Mesenchymal stem cell (in vitro differentiated cells and primary cell): Measurements from ENCODE around the gene LIN7B.

Experiments used
- DNase-seq: peaks from one replicate; pipeline ENCODE4 v3.0.0-alpha.2; 2013
- H2AFZ ChIP-seq: one replicate; pipeline ENCODE4 v1.6.1; 2013; ENCODE audit warnings: low read depth, mild to moderate bottlenecking, control low read depth, inconsistent platforms, low read length, moderate library complexity
- H2AK5ac ChIP-seq: 2 replicates; pipeline ENCODE4 v1.6.1; 2013; ENCODE audit warnings: low read length, moderate library complexity, mild to moderate bottlenecking, inconsistent platforms; ENCODE audit not compliant: severe bottlenecking
- H2BK120ac ChIP-seq: one replicate; pipeline ENCODE4 v1.6.1; 2013; ENCODE audit warnings: low read depth, mild to moderate bottlenecking, inconsistent platforms, low read length, moderate library complexity
- H2BK12ac ChIP-seq, 2 experiments: one replicate each; pipeline ENCODE4 v1.6.1; 2013; ENCODE audit warnings: inconsistent platforms in 2 of 2, low read length in 2 of 2, mild to moderate bottlenecking in 2 of 2, moderate library complexity in 2 of 2, control low read depth in 1 of 2
- H2BK15ac ChIP-seq: one replicate; pipeline ENCODE4 v1.6.1; 2013; ENCODE audit warnings: mild to moderate bottlenecking, low read depth, inconsistent platforms; ENCODE audit not compliant: poor library complexity, severe bottlenecking
- H2BK5ac ChIP-seq: 2 replicates; pipeline ENCODE4 v1.6.1; 2013; ENCODE audit warnings: low read depth, mild to moderate bottlenecking, low read length, control low read depth, inconsistent platforms; ENCODE audit not compliant: poor library complexity, severe bottlenecking
- H3K14ac ChIP-seq, 2 experiments: one replicate each; pipeline ENCODE4 v1.6.1; 2013; ENCODE audit warnings: inconsistent platforms in 2 of 2, low read length in 2 of 2, control low read depth in 1 of 2, mild to moderate bottlenecking in 1 of 2, moderate library complexity in 1 of 2
- H3K18ac ChIP-seq, 2 experiments: one replicate each; pipeline ENCODE4 v1.6.1; 2013; ENCODE audit warnings: inconsistent platforms in 2 of 2, low read length in 2 of 2, control low read depth in 1 of 2, low read depth in 1 of 2, mild to moderate bottlenecking in 1 of 2
- H3K23ac ChIP-seq, 2 experiments: one replicate each; pipeline ENCODE4 v1.6.1; 2013; ENCODE audit warnings: inconsistent platforms in 2 of 2, low read length in 2 of 2, mild to moderate bottlenecking in 2 of 2, moderate library complexity in 2 of 2, control low read depth in 1 of 2
- H3K27ac ChIP-seq: 2 replicates; pipeline ENCODE4 v1.5.1; 2013; ENCODE audit warnings: mild to moderate bottlenecking, moderate library complexity, low read length, control low read depth, inconsistent platforms; ENCODE audit not compliant: poor library complexity, severe bottlenecking
- H3K27me3 ChIP-seq, 2 experiments: 2 replicates each; pipeline versions ENCODE4 v1.6.1 to v1.7.0; 2013; ENCODE audit warnings: low read length in 2 of 2, mild to moderate bottlenecking in 2 of 2, moderate library complexity in 2 of 2, control low read depth in 1 of 2, inconsistent platforms in 1 of 2; ENCODE audit not compliant: control insufficient read depth in 1 of 2, insufficient read depth in 1 of 2
- H3K36me3 ChIP-seq, 2 experiments: 2 replicates each; pipeline versions ENCODE4 v1.6.1 to v1.7.0; 2013; ENCODE audit warnings: low read length in 2 of 2, control low read depth in 1 of 2, inconsistent platforms in 1 of 2, low read depth in 1 of 2, mild to moderate bottlenecking in 1 of 2; ENCODE audit not compliant: insufficient read depth in 2 of 2, control insufficient read depth in 1 of 2
- H3K4ac ChIP-seq, 2 experiments: one replicate each; pipeline ENCODE4 v1.6.1; 2013; ENCODE audit warnings: inconsistent platforms in 2 of 2, low read length in 2 of 2, mild to moderate bottlenecking in 2 of 2, moderate library complexity in 2 of 2, control low read depth in 1 of 2, low read depth in 1 of 2
- H3K4me1 ChIP-seq: 2 replicates; pipeline ENCODE4 v1.6.1; 2013; ENCODE audit warnings: low read depth, low read length, control low read depth; ENCODE audit not compliant: control insufficient read depth, insufficient read depth
- H3K4me2 ChIP-seq: 2 replicates; pipeline ENCODE4 v1.6.1; 2013; ENCODE audit warnings: low read length, mild to moderate bottlenecking, inconsistent platforms; ENCODE audit not compliant: poor library complexity, severe bottlenecking
- H3K4me3 ChIP-seq, 2 experiments: 2 replicates each; pipeline versions ENCODE4 v1.5.1 to v1.7.0; 2013; ENCODE audit warnings: low read length in 2 of 2, mild to moderate bottlenecking in 2 of 2, control low read depth in 1 of 2, low read depth in 1 of 2; ENCODE audit not compliant: insufficient read depth in 1 of 2
- H3K79me1 ChIP-seq: replicated peaks from 2 replicates; pipeline ENCODE4 v1.6.1; 2013; ENCODE audit warnings: mild to moderate bottlenecking, control low read depth, low read length, inconsistent platforms; ENCODE audit not compliant: poor library complexity, severe bottlenecking
- H3K9ac ChIP-seq: 2 replicates; pipeline ENCODE4 v1.7.0; 2013; ENCODE audit warnings: mild to moderate bottlenecking, low read length, moderate library complexity
- H3K9me3 ChIP-seq: 2 replicates; pipeline ENCODE4 v1.7.0; 2013; ENCODE audit warnings: mild to moderate bottlenecking, low read length; ENCODE audit not compliant: control insufficient read depth
- H4K8ac ChIP-seq: one replicate; pipeline ENCODE4 v1.6.1; 2013; ENCODE audit warnings: inconsistent platforms, mild to moderate bottlenecking, low read length, moderate library complexity
- H4K91ac ChIP-seq: one replicate; pipeline ENCODE4 v1.6.1; 2013; ENCODE audit warnings: mild to moderate bottlenecking, low read length, inconsistent platforms
- WGBS: methylation state at CpG from one replicate; pipeline ENCODE4 v1.1.7; 2013; ENCODE audit warnings: mixed read lengths; 5-methylcytosine and 5-hydroxymethylcytosine counted together

The LIN7B gene

GRCh38 chr19:49129238-49129583 lies 15.0 kb downstream of the LIN7B start:
- Histone ChIP-seq H3K9ac (no peak overlapping the region), H3K36me3 (peaks cover 0 to 5% of the 10 kb centered on the region in 2 experiments), H3K4me2 (no peak overlapping the region), H2AK5ac (no peak overlapping the region), H3K4me1 (peaks cover 11% of the 10 kb centered on the region), H3K27ac (no peak overlapping the region), H3K9me3 (no peaks in the 10 kb centered on the region), H2BK12ac (no peak overlapping the region), H3K4me3 (no peak overlapping the region), H2BK15ac (no peak overlapping the region), H3K23ac (no peak overlapping the region), H2AFZ (no peak overlapping the region), H3K18ac (no peak overlapping the region), H4K91ac (no peak overlapping the region), H3K14ac (no peak overlapping the region), H3K79me1 (peaks cover 2% of the 10 kb centered on the region), H3K27me3 (peaks cover 5 to 33% of the 10 kb centered on the region in 2 experiments), H3K4ac (no peak overlapping the region), H2BK120ac (no peak overlapping the region), H2BK5ac (no peak overlapping the region), H4K8ac (peak overlapping the region; percentile 6)
- DNase-seq = no peak
- WGBS = 84% methylated on average over 16 of the region's 16 CpGs

- Histone ChIP-seq H2AFZ (no peak overlapping the region), H3K4me1 (peaks cover 11% of the 10 kb centered on the region), H3K18ac (no peak overlapping the region), H2AK5ac (no peak overlapping the region), H3K27me3 (peaks cover 3 to 35% of the 10 kb centered on the region in 2 experiments), H2BK15ac (no peak overlapping the region), H3K4me2 (no peak overlapping the region), H3K23ac (no peak overlapping the region), H2BK5ac (no peak overlapping the region), H3K79me1 (peaks cover 2% of the 10 kb centered on the region), H2BK12ac (peak overlapping the region in 1 of 2 experiments; percentile 26), H3K14ac (peak overlapping the region in 1 of 2 experiments; percentile 45), H3K27ac (no peak overlapping the region), H4K8ac (no peak overlapping the region), H4K91ac (no peak overlapping the region), H3K9me3 (no peaks in the 10 kb centered on the region), H3K36me3 (peaks cover 0 to 5% of the 10 kb centered on the region in 2 experiments), H3K4ac (no peak overlapping the region), H2BK120ac (no peak overlapping the region), H3K9ac (no peak overlapping the region), H3K4me3 (no peak overlapping the region)
- 96% methylated on average over 24 of the region's 24 CpGs for WGBS
- DNase-seq = no peak
Measured at GRCh38 chr19:49130325-49130724, 16.2 kb downstream of the LIN7B start.

DNA sequence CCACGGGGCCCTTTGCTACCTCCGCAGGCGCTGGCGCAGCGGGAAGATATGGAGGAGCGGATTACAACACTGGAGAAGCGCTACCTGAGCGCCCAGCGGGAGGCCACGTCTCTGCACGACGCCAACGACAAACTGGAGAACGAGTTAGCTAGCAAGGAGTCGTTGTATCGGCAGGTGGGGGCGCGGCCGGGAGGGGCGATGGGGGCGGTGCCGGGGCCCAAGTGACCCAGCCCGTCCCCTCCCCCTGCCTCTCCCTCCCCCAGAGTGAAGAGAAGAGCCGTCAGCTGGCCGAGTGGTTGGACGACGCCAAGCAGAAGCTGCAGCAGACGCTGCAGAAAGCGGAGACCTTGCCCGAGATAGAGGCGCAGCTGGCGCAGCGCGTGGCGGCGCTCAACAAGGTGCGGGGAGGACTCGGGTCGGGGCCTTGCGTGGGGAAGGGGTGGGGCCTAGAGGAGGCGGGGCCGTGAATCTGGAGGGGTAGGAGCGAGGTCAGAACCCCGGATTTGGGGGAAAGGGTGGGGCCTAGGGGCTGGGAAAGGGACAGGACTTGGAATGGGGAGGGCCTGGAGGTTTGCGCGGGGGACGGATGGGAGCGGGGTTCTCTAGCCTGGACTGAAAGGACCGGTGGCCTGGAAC lies 18.9 kb downstream of the LIN7B start:
- no peak for DNase-seq

DNA sequence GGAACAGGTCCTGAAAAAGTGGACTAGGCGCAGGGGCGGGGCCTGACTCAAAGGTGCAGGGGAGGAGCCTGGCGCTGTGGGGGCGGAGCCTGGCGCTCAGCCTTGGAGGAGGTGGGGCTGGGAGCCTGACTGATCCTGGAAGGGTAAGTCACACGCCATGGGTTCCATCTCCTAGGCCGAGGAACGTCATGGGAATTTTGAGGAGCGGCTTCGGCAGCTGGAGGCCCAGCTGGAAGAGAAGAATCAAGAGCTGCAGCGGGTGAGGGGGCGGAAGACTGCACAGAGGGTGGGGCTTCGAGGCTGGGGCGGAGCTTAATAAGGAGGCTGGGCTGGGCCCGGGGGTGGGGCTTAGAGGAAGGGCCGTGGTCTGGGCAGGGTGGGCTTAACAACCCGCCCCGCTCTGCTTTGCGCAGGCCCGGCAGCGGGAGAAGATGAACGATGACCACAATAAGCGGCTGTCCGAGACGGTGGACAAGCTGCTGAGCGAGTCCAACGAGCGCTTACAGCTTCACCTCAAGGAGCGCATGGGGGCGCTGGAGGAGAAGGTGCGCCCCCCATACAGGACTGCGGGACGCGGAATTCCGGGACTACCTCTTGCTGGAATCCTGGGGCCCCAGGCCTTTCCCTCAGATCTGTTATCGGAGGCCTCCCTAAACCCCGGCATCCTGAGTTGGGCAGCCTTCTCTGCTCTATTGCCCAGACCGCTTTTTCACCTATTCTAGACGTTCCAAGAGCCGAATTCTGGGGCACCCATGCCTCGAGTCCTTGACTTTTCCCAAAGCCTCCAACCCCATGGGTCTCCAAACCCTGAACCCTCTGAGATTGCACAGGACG lies 19.7 kb downstream of the LIN7B start:
- peaks cover 0 to 8% of the 10 kb centered on the region in 2 experiments for H3K36me3 ChIP-seq
- no peak overlapping the region for H3K18ac ChIP-seq
- H2BK15ac ChIP-seq = no peak overlapping the region
- peak; percentile 54 for DNase-seq
- H3K4me3 ChIP-seq = no peak overlapping the region
- peaks cover 0 to 30% of the 10 kb centered on the region in 2 experiments for H3K27me3 ChIP-seq
- no peak overlapping the region for H3K27ac ChIP-seq
- peaks cover 7% of the 10 kb centered on the region for H3K4me1 ChIP-seq
- H3K14ac ChIP-seq = no peak overlapping the region
- H2AK5ac ChIP-seq = no peak overlapping the region
- no peak overlapping the region for H2BK5ac ChIP-seq
- H4K91ac ChIP-seq = no peak overlapping the region
- H2AFZ ChIP-seq = no peak overlapping the region
- no peaks in the 10 kb centered on the region for H3K9me3 ChIP-seq
- no peak overlapping the region for H3K9ac ChIP-seq
- no peak overlapping the region for H3K23ac ChIP-seq
- no peak overlapping the region for H4K8ac ChIP-seq
- no peak overlapping the region for H3K4me2 ChIP-seq
- H3K4ac ChIP-seq = no peak overlapping the region
- H2BK12ac ChIP-seq = no peak overlapping the region
- WGBS = 75% methylated on average over 42 of the region's 42 CpGs
- H2BK120ac ChIP-seq = no peak overlapping the region
- H3K79me1 ChIP-seq = peaks cover under 1% of the 10 kb centered on the region

More for the DNA sequence above, 18.9 kb downstream of the LIN7B start:
- H2BK5ac ChIP-seq = no peak overlapping the region
- no peak overlapping the region for H3K4me3 ChIP-seq
- no peak overlapping the region for H3K23ac ChIP-seq
- H3K27me3 ChIP-seq = peaks cover 0 to 30% of the 10 kb centered on the region in 2 experiments
- H3K4ac ChIP-seq = no peak overlapping the region
- H2BK15ac ChIP-seq = no peak overlapping the region
- H3K4me1 ChIP-seq = peaks cover 9% of the 10 kb centered on the region
- WGBS = 31% methylated on average over 43 of the region's 49 CpGs
- H3K14ac ChIP-seq = no peak overlapping the region
- H3K36me3 ChIP-seq = peaks cover 0 to 8% of the 10 kb centered on the region in 2 experiments
- H4K8ac ChIP-seq = no peak overlapping the region
- H2AFZ ChIP-seq = no peak overlapping the region
- H3K4me2 ChIP-seq = no peak overlapping the region
- no peak overlapping the region for H2AK5ac ChIP-seq
- no peak overlapping the region for H2BK120ac ChIP-seq
- H3K9ac ChIP-seq = no peak overlapping the region
- no peaks in the 10 kb centered on the region for H3K9me3 ChIP-seq
- H3K27ac ChIP-seq = no peak overlapping the region
- H3K18ac ChIP-seq = no peak overlapping the region
- H3K79me1 ChIP-seq = peaks cover 2% of the 10 kb centered on the region
- H4K91ac ChIP-seq = no peak overlapping the region
- H2BK12ac ChIP-seq = no peak overlapping the region
